ENCODE measurements around the gene SLC35E2B.
"Not testable (repeated sequence)": the region's sequence is repeated elsewhere in the genome, so short reads cannot be mapped to it uniquely, and the experiment has no call there.

DNA sequence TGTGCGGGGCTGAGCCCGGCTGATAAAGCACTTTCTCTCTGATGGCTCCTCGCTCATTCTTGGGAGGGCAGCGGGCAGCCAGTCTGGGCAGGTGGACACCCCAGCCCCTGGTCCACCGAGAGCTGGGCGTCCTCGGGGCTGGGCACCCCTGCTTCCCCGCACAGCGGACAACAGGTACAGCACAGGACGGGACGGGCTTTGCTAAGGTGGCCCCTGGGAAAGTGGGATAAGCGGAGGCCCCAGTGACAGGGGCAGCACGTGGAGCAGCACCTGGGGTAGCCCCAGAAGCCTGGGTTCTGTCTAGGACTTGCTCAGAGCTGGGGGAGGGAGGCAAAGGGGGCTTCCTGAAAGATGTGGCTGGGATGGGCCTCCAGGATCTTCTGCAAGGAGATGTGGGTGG lies 58.0 kb downstream of the SLC35E2B start:
- TF ChIP-seq, protein P1, sequence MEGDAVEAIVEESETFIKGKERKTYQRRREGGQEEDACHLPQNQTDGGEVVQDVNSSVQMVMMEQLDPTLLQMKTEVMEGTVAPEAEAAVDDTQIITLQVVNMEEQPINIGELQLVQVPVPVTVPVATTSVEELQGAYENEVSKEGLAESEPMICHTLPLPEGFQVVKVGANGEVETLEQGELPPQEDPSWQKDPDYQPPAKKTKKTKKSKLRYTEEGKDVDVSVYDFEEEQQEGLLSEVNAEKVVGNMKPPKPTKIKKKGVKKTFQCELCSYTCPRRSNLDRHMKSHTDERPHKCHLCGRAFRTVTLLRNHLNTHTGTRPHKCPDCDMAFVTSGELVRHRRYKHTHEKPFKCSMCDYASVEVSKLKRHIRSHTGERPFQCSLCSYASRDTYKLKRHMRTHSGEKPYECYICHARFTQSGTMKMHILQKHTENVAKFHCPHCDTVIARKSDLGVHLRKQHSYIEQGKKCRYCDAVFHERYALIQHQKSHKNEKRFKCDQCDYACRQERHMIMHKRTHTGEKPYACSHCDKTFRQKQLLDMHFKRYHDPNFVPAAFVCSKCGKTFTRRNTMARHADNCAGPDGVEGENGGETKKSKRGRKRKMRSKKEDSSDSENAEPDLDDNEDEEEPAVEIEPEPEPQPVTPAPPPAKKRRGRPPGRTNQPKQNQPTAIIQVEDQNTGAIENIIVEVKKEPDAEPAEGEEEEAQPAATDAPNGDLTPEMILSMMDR (conservative IDR thresholded peaks at IDR 0.05; ENCODE audit: low read length) = not testable (repeated sequence)
- not testable (repeated sequence) for TF ChIP-seq EZH2phosphoT487 (IDR thresholded peaks at IDR 0.05; ENCODE audit: borderline replicate concordance)
